ENCODE measurements around the gene LRRC39.

Gene LRRC39

DNA sequence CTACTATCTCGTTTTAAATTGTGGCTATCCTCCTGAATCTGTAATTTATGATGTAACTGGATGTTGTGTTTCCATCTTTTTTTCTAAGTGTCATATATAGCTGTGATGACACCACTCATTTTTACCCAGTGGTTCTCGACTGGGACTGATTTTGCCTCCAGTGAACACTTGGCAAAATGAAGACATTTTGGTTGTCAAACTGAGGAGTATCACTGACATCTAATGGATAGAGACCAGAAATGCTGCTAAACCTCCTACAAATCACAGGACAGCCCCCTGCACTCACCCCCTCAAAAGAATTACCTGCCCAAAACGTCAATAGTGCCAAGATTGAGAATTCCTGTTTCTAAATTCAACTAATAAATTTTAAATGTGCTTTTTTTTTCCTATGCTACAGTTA, 43.2 kb downstream of the LRRC39 start:
- H3K27me3 Mint-ChIP-seq (ENCODE audit: low read depth): no peaks in the 10 kb centered on the region
- H3K4me3 Mint-ChIP-seq: peak overlapping the region; percentile 33
- H3K9me3 Mint-ChIP-seq: no peaks in the 10 kb centered on the region
- H3K36me3 Mint-ChIP-seq (ENCODE audit: low read depth): peaks cover 24% of the 10 kb centered on the region
- H3K4me1 Mint-ChIP-seq (ENCODE audit: low read depth): peaks cover 27% of the 10 kb centered on the region
- DNase-seq (ENCODE audit: low spot score): no peak
- no peak overlapping the region for H3K27ac Mint-ChIP-seq

DNA sequence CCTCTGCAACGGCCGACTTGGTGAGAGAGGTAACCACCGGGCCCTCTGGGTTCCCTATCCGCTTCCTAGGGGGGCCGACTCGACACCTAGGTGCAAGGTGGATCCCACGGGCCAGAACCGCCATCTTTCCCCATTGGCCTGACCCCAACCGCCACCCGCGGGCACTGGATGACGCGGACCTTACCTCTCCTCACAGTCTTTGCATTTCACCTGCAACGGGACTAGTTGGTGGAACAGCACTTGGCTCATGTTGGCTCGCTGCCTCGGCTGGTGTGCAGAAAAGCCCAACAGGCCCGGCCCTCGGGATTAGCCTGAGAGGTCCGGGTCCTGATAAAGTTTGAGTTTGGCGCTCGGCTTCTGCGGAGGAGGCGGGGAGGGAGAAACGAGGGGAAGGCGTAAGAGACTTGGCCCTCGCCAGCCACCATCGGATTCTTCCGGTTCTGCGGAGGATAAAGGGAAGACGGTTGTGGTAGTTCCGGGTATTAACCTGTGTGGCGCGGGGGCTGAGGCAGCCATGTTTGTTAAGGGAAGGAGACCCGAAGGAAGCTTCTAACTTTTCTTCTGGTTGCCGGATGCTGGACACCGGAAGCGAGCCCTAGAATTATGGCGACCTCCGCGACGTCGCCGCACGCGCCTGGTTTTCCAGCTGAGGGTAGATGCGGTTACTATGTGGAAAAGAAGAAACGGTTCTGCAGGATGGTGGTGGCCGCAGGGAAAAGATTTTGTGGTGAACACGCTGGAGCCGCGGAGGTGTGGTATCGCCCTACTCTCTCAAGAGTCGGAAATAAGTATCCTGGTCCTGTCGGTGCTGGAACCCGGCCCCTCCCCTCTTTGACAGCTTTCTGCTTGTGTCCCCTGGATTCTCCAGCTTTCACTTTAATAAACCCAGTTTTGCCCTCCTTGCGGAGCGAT, 45.2 kb downstream of the LRRC39 start, which contains the start of the genes SASS6 and TRMT13:
Gene SASS6 (minus strand): TSS at position 365 of the 912 bp plus-strand sequence. CDS start 116 bp downstream, at position 249.
Gene TRMT13 (plus strand): TSS at position 598 of the 912 bp plus-strand sequence. CDS start 6 bp downstream, at position 604.
- Mint-ChIP-seq H3K4me3 (peak within 1 kb of the TSS; percentile 97), H3K9me3 (no peaks in the 10 kb centered on the region), H3K4me1 (ENCODE audit: low read depth) (peaks cover 29% of the 10 kb centered on the region), H3K27me3 (ENCODE audit: low read depth) (no peaks in the 10 kb centered on the region), H3K36me3 (ENCODE audit: low read depth) (peaks cover 14% of the 10 kb centered on the region), H3K27ac (peak within 1 kb of the TSS; percentile 91)
- peak; percentile 95 for DNase-seq (ENCODE audit: low spot score)

DNA sequence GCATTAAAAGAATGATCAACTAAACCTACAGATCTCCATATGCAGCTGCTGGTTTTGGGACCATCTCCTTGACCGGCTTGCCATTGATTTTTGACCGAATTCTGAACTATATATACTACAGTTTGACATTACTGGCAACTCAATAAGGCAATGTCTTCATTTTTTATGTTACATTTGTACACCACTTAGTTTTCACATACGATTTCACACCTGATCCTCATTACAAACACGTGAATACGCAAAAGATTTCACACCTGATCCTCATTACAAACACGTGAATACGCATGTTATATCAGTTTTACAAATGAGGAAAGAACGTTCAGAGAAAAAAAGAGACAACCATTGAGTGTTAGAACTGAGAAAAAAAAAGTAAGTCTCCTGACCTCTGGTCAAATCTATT, 46.4 kb downstream of the LRRC39 start:
- Mint-ChIP-seq H3K4me3 (peak overlapping the region; percentile 97), H3K36me3 (ENCODE audit: low read depth) (peaks cover 9% of the 10 kb centered on the region), H3K9me3 (no peaks in the 10 kb centered on the region), H3K4me1 (ENCODE audit: low read depth) (peaks cover 33% of the 10 kb centered on the region), H3K27me3 (ENCODE audit: low read depth) (no peaks in the 10 kb centered on the region), H3K27ac (peak overlapping the region; percentile 91)
- DNase-seq (ENCODE audit: low spot score): no peak

DNA sequence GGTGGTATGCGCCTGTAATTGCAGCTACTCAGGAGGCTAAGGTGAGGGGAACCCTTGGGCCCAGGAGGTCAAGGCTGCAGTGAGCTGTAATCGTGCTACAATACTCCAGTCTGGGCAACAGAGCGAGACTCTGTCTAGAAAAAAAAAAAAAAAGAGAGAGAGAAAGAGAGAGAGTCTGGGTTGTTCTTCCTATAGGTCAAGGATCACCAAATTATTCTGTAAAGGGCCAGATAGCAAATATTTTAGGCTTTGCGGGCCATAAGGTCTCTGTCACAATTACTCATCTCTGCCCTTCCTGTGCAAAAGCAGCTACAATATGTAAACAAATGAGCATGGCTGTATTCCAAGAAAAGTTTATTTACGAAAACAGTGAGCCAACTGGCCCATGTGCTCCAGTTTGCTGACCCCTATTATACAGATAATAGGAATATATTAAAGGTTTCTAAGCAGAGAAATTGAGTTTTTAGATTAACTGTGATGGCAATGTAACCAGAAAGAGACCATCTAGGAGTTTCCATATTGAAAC, 47.4 kb downstream of the LRRC39 start:
- H3K4me3 Mint-ChIP-seq: no peak overlapping the region
- H3K36me3 Mint-ChIP-seq (ENCODE audit: low read depth): peaks cover 14% of the 10 kb centered on the region
- peaks cover 33% of the 10 kb centered on the region for H3K4me1 Mint-ChIP-seq (ENCODE audit: low read depth)
- no peaks in the 10 kb centered on the region for H3K9me3 Mint-ChIP-seq
- DNase-seq (ENCODE audit: low spot score): no peak
- H3K27me3 Mint-ChIP-seq (ENCODE audit: low read depth): no peaks in the 10 kb centered on the region
- no peak overlapping the region for H3K27ac Mint-ChIP-seq

DNA sequence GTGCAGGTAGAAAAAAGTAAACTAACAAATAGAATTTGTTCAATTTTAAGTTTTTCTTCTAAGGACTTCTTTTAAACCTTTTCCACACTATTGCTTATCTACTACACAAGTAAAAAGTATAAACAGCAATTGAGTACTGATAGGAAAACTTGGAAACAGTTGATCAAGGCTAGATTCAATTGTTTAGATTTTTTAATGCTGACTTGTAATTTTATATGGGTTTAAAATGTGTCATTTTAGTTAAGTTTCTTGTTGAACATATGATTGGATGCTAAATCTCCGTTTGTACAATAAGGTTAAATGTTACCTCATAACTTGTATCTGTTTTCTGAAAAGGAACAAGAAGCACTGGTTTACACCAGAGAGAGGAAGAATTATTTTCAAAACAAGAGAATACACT, 50.8 kb downstream of the LRRC39 start:
- Mint-ChIP-seq H3K27ac (no peak overlapping the region), H3K4me1 (ENCODE audit: low read depth) (peaks cover 25% of the 10 kb centered on the region), H3K4me3 (no peak overlapping the region), H3K9me3 (no peaks in the 10 kb centered on the region), H3K36me3 (ENCODE audit: low read depth) (peaks cover 11% of the 10 kb centered on the region), H3K27me3 (ENCODE audit: low read depth) (no peaks in the 10 kb centered on the region)
- DNase-seq (ENCODE audit: low spot score): no peak

DNA sequence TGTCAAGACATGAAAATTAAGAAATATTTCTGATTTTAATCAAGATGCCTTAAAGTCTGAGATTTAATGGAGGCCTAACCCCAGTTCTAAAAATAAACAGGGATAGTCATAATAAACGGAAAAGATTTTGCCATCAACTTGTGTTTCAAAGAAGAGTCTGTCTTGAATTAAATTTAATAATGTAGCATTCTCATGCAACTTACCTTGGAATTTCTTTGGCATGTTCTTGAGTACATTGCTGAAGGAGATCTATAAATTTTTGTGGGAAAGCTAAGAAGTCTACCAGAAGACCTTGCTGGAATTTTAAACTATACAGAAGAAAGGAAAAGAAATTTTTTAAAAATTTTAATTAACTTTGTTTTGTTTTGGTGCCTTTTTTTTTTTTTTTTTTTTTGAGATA, 55.9 kb downstream of the LRRC39 start:
- Mint-ChIP-seq H3K36me3 (ENCODE audit: low read depth) (peaks cover 27% of the 10 kb centered on the region), H3K9me3 (no peaks in the 10 kb centered on the region), H3K27ac (no peak overlapping the region), H3K4me3 (no peak overlapping the region), H3K27me3 (ENCODE audit: low read depth) (no peaks in the 10 kb centered on the region), H3K4me1 (ENCODE audit: low read depth) (peaks cover 2% of the 10 kb centered on the region)
- no peak for DNase-seq (ENCODE audit: low spot score)

DNA sequence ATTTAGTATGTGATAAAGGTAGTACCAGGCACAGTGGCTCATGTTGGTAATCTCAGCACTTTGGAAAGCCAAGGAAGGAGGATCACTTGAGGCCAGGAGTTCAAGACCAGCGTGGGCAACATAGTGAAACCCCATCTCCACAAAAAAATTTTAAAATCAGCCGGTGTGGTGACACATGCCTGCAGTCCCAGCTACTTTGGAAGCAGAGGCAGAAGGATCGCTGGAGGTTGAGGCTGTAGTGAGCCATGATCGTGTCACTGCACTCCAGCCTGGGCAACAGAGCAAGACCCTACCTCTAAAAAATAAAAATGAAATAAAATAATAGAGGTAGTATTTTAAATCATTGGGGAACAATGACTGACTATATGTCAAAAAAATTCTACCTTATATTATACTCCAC, 62.5 kb downstream of the LRRC39 start:
- Mint-ChIP-seq H3K36me3 (ENCODE audit: low read depth) (peaks cover 34% of the 10 kb centered on the region), H3K4me1 (ENCODE audit: low read depth) (no peaks in the 10 kb centered on the region), H3K27ac (no peak overlapping the region), H3K4me3 (no peak overlapping the region), H3K9me3 (no peaks in the 10 kb centered on the region), H3K27me3 (ENCODE audit: low read depth) (no peaks in the 10 kb centered on the region)
- DNase-seq (ENCODE audit: low spot score): no peak

DNA sequence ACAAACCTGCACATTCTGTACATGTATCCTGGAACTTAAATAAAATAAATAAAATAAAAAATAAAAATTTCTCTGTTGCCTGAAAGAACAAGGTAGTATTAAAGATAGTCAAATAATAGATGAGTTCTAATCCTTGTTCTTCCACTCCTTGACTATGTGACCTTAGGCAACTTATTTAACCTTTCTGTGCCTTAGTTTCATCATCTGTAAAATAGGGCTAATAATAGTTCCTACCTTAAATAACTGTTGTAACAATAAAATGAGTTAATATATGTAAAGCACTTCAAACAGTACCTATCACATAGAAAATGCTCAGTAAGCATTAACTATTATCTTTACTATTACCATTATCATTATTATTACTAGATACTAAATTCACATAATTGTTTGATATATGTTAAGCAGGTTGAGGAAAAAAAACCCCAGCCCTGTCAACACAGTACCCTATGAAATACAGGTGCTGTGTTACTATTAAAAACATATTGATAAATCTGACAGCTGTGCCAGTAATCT, 68.4 kb downstream of the LRRC39 start:
- Mint-ChIP-seq H3K36me3 (ENCODE audit: low read depth) (peaks cover 22% of the 10 kb centered on the region), H3K27me3 (ENCODE audit: low read depth) (no peaks in the 10 kb centered on the region), H3K27ac (no peak overlapping the region), H3K4me1 (ENCODE audit: low read depth) (peaks cover 2% of the 10 kb centered on the region), H3K4me3 (no peak overlapping the region), H3K9me3 (no peaks in the 10 kb centered on the region)
- no peak for DNase-seq (ENCODE audit: low spot score)

DNA sequence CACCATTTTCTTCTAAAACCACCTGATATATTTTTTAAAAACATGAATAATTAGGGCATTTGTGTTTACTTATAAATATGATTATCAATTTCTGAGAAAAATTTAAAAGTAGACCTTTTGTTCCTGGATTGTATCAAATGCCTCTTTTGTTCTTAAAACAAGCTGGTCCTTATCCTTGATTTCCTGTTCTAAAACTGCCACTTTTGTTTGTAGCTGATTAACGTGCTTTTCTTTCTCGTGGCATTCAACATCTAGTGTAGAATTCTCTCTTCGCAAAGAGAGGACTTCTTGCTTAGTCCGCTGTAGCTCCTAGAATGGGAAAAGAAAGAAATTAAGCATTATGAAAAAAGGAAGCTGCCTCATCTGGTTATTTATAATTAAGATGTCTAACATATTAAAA, 70.4 kb downstream of the LRRC39 start:
- H3K27me3 Mint-ChIP-seq (ENCODE audit: low read depth): no peaks in the 10 kb centered on the region
- H3K36me3 Mint-ChIP-seq (ENCODE audit: low read depth): peaks cover 28% of the 10 kb centered on the region
- H3K9me3 Mint-ChIP-seq: no peaks in the 10 kb centered on the region
- H3K4me1 Mint-ChIP-seq (ENCODE audit: low read depth): peaks cover 2% of the 10 kb centered on the region
- H3K27ac Mint-ChIP-seq: no peak overlapping the region
- no peak overlapping the region for H3K4me3 Mint-ChIP-seq
- no peak for DNase-seq (ENCODE audit: low spot score)

DNA sequence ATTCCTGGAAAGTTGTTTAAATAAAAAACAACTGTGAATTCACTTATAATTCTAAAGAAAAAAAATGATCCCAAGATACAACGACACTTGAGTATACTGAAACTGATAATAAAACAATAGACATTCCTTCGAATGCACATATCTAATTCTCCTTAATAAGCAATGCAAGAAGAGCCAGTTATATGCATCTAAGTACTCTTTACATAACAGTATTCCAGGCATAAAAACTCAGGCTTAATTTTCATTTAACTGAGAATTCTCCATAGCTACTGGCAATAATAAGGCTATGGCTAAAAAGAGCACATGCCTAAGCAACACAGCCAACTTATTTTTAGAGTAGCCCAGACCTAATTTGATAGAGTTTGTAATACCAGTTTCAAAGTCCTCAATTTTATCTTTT, 76.5 kb downstream of the LRRC39 start:
- DNase-seq (ENCODE audit: low spot score): no peak
- Mint-ChIP-seq H3K4me1 (ENCODE audit: low read depth) (no peaks in the 10 kb centered on the region), H3K27me3 (ENCODE audit: low read depth) (no peaks in the 10 kb centered on the region), H3K36me3 (ENCODE audit: low read depth) (peaks cover 45% of the 10 kb centered on the region), H3K4me3 (no peak overlapping the region), H3K27ac (no peak overlapping the region), H3K9me3 (no peaks in the 10 kb centered on the region)

DNA sequence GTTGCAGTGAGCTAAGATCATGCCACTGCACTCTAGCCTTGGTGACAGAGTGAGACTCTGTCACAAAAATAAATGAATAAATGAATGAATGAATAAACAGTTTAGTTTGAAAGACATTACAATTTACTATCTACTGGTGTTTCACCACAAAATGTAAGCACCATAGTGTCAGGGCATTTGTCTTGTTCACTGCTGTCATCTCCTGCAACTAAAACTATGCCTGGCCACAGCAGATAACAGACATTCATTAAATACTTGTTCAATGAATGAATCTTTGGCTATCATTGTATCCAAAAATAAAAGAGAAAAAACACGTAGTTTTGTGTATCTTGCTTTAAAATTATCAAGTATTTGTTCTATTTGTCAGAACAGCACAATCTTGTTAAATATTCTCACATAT, 77.9 kb downstream of the LRRC39 start:
- no peaks in the 10 kb centered on the region for H3K27me3 Mint-ChIP-seq (ENCODE audit: low read depth)
- peaks cover 46% of the 10 kb centered on the region for H3K36me3 Mint-ChIP-seq (ENCODE audit: low read depth)
- no peaks in the 10 kb centered on the region for H3K4me1 Mint-ChIP-seq (ENCODE audit: low read depth)
- no peak overlapping the region for H3K4me3 Mint-ChIP-seq
- DNase-seq (ENCODE audit: low spot score): no peak
- H3K9me3 Mint-ChIP-seq: peaks cover 5% of the 10 kb centered on the region
- no peak overlapping the region for H3K27ac Mint-ChIP-seq

All from T-helper 2 cell treated with Interferon-gamma antibody and Interleukin-4, amounts not matched to agents 5 μg/mL and 100 μg/mL, for 36 hours (primary cell).